ENCODE data around the gene OCRL.

DNA sequence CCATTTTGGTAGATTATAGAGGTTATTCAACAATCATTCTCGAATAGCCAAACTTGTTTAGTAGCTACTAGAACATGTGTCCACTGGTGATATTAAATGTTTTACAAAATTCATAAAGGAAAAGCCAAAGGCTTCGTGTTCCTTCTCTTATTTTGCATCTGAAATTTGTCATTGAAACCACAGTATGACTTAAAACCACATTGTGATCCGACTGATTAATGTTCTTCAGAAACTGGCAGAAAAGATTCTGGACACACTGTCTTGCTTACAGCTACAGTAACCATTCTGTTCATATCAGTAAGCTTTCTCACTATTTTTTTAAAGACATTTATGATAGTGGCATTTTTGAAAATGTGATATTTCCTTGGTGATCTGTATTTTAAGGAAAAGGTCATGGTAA lies 14.2 kb upstream of the OCRL start:
- no peak for TF ChIP-seq CTCF (conservative IDR thresholded peaks at IDR 0.05)
- no peak for TF ChIP-seq ZFX (IDR thresholded peaks at IDR 0.05)

Data from C4-2B (cell line).